Measurements from ENCODE around the gene SHLD1. TPM values are rescaled to one million over a fixed set of nuclear protein-coding genes. Genes with fewer than 3 reads are reported as not detected.

The SHLD1 gene
- polyA plus RNA-seq, 1 donor from 2014 or later: 15.3 TPM

DNA sequence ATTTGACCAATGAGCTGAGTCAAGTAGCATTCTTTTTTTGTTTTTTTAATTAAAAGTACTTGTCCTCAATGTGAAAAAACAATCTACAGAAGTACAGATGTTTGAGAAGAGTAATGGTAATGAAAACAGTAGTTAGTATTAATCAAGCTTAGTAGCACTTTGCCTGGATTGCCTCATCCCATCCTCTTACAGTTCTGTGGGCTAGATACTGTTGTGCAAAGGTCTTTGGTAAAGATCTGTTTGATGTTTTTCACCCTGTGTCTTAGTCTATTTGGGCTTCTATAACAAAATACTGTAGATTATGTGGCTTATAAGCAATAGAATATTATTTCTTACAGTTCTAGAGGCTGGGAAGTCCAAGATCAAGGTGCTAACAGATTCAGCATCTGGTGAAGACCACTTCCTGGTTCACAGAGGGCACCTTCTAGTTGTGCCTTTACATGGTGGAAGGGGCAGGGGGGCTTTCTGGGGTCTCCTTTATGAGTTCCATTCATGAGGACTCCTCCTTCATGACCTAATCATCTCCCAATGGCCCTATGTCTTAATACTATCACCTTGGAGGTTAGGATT is 84.3 kb downstream of the SHLD1 start:
- no peaks in the 10 kb centered on the region for H3K79me2 ChIP-seq (replicated peaks; ENCODE audit: insufficient read depth, low read length)
- no peaks in the 10 kb centered on the region for H3K27me3 ChIP-seq (ENCODE audit: insufficient read depth, low read depth, low read length)
- H3K4me2 ChIP-seq (ENCODE audit: low read length): no peak overlapping the region
- H3K4me3 ChIP-seq (ENCODE audit: low read length): no peak overlapping the region
- no peaks in the 10 kb centered on the region for H3F3A ChIP-seq (ENCODE audit: insufficient read depth, low read length, poor library complexity, severe bottlenecking)
- no peak overlapping the region for H3K27ac ChIP-seq (ENCODE audit: low read length)
- H2AFZ ChIP-seq (ENCODE audit: low read depth, low read length): no peak overlapping the region
- TF ChIP-seq TAF1 (IDR thresholded peaks at IDR 0.05; ENCODE audit: low read depth) (no peak), EP300 (conservative IDR thresholded peaks at IDR 0.05; ENCODE audit: poor library complexity, severe bottlenecking) (no peak), POLR2AphosphoS5 (IDR thresholded peaks at IDR 0.05) (no peak), EZH2 (IDR thresholded peaks at IDR 0.05; ENCODE audit: borderline replicate concordance, insufficient read depth, low read length, poor library complexity, severe bottlenecking) (no peak), RAD21 (conservative IDR thresholded peaks at IDR 0.05) (no peak), MXI1 (conservative IDR thresholded peaks at IDR 0.05; ENCODE audit: poor library complexity, severe bottlenecking) (no peak)
- TF ChIP-seq, protein P1, sequence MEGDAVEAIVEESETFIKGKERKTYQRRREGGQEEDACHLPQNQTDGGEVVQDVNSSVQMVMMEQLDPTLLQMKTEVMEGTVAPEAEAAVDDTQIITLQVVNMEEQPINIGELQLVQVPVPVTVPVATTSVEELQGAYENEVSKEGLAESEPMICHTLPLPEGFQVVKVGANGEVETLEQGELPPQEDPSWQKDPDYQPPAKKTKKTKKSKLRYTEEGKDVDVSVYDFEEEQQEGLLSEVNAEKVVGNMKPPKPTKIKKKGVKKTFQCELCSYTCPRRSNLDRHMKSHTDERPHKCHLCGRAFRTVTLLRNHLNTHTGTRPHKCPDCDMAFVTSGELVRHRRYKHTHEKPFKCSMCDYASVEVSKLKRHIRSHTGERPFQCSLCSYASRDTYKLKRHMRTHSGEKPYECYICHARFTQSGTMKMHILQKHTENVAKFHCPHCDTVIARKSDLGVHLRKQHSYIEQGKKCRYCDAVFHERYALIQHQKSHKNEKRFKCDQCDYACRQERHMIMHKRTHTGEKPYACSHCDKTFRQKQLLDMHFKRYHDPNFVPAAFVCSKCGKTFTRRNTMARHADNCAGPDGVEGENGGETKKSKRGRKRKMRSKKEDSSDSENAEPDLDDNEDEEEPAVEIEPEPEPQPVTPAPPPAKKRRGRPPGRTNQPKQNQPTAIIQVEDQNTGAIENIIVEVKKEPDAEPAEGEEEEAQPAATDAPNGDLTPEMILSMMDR (IDR thresholded peaks at IDR 0.05; ENCODE audit: poor library complexity, severe bottlenecking): no peak
- no peak overlapping the region for H3K9ac ChIP-seq (ENCODE audit: low read length)
- no peaks in the 10 kb centered on the region for H3K9me3 ChIP-seq (ENCODE audit: low read length)
- no peaks in the 10 kb centered on the region for H3K36me3 ChIP-seq (ENCODE audit: insufficient read depth, low read length)
- H4K20me1 ChIP-seq (ENCODE audit: insufficient read depth): no peaks in the 10 kb centered on the region
- no peaks in the 10 kb centered on the region for H3K9me2 ChIP-seq (ENCODE audit: insufficient read depth, low read length)

DNA sequence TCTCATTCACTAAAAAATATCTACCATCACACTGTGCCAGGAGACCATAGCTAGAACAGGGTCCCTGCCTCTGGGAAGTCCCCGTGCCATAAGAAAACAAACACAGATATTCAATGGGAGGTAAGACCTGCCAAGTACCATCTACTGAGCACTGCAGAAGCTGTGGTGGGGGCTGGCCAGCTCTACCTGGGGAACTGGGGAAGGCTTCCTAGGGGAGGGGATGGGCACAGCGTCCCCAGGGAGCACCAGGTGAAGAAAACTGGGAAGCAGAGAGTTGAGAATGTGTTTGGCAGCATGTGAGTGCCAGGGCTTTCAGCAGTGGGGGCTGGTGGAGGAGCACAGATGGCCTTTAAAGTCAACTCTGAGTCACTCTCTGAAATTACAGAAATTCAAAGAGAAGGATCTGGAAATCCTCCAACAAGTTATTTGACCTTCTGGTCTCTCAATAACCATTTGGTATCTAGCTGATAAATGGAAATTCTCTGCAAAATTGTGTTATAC is 85.2 kb downstream of the SHLD1 start:
- Histone ChIP-seq H2AFZ (ENCODE audit: low read depth, low read length) (no peak overlapping the region), H3K27ac (ENCODE audit: low read length) (no peak overlapping the region), H3K9ac (ENCODE audit: low read length) (no peak overlapping the region), H4K20me1 (ENCODE audit: insufficient read depth) (no peaks in the 10 kb centered on the region), H3K9me3 (ENCODE audit: low read length) (no peaks in the 10 kb centered on the region), H3K4me3 (ENCODE audit: low read length) (no peak overlapping the region), H3F3A (ENCODE audit: insufficient read depth, low read length, poor library complexity, severe bottlenecking) (no peaks in the 10 kb centered on the region), H3K27me3 (ENCODE audit: insufficient read depth, low read depth, low read length) (no peaks in the 10 kb centered on the region), H3K9me2 (ENCODE audit: insufficient read depth, low read length) (no peaks in the 10 kb centered on the region), H3K79me2 (replicated peaks; ENCODE audit: insufficient read depth, low read length) (no peaks in the 10 kb centered on the region), H3K4me2 (ENCODE audit: low read length) (no peak overlapping the region), H3K36me3 (ENCODE audit: insufficient read depth, low read length) (no peaks in the 10 kb centered on the region)
- TF ChIP-seq EP300 (conservative IDR thresholded peaks at IDR 0.05; ENCODE audit: poor library complexity, severe bottlenecking) (no peak), RAD21 (conservative IDR thresholded peaks at IDR 0.05) (no peak), TAF1 (IDR thresholded peaks at IDR 0.05; ENCODE audit: low read depth) (no peak), POLR2AphosphoS5 (IDR thresholded peaks at IDR 0.05) (no peak), MXI1 (conservative IDR thresholded peaks at IDR 0.05; ENCODE audit: poor library complexity, severe bottlenecking) (no peak), EZH2 (IDR thresholded peaks at IDR 0.05; ENCODE audit: borderline replicate concordance, insufficient read depth, low read length, poor library complexity, severe bottlenecking) (no peak), SMC3 (conservative IDR thresholded peaks at IDR 0.05; ENCODE audit: poor library complexity) (no peak), REST (IDR thresholded peaks at IDR 0.05; ENCODE audit: borderline replicate concordance) (no peak)
- TF ChIP-seq, protein P1 (IDR thresholded peaks at IDR 0.05; ENCODE audit: poor library complexity, severe bottlenecking): no peak
